Stimulated activated effector memory CD8-positive, alpha-beta T cell treated with anti-CD3 and anti-CD28 coated beads, Interleukin-12 subunit alpha, Interleukin-12 subunit beta, amount 100 ng/mL, for 72 hours (primary cell): ENCODE data around the gene GLRA3.
A peak's percentile ranks its signal among the peaks of the same experiment; 100 is the strongest.

ENCODE experiments used
- ATAC-seq: fragments of 150-1000 bp; cut with Tn5 transposase; 2 replicates; pipeline ENCODE4 v1.10.0; 2021
- DNase-seq, 2 donors: peaks; one replicate each; pipeline ENCODE4 v3.0.0; 2021 to 2022; ENCODE audit warnings: low spot score in 2 of 2
- H3K27ac Mint-ChIP-seq: one replicate; pipeline ENCODE4 v1.8.0; 2022; ENCODE audit warnings: mild to moderate bottlenecking, mixed read lengths
- H3K36me3 Mint-ChIP-seq: one replicate; pipeline ENCODE4 v1.8.0; 2022; ENCODE audit warnings: mild to moderate bottlenecking, mixed read lengths
- H3K4me1 Mint-ChIP-seq: one replicate; pipeline ENCODE4 v1.8.0; 2022; ENCODE audit warnings: mixed read lengths
- H3K4me3 Mint-ChIP-seq: one replicate; pipeline ENCODE4 v1.8.0; 2022; ENCODE audit warnings: mild to moderate bottlenecking, mixed read lengths
- H3K9me3 Mint-ChIP-seq: one replicate; pipeline ENCODE4 v1.8.0; 2022; ENCODE audit warnings: mixed read lengths

Gene GLRA3

DNA sequence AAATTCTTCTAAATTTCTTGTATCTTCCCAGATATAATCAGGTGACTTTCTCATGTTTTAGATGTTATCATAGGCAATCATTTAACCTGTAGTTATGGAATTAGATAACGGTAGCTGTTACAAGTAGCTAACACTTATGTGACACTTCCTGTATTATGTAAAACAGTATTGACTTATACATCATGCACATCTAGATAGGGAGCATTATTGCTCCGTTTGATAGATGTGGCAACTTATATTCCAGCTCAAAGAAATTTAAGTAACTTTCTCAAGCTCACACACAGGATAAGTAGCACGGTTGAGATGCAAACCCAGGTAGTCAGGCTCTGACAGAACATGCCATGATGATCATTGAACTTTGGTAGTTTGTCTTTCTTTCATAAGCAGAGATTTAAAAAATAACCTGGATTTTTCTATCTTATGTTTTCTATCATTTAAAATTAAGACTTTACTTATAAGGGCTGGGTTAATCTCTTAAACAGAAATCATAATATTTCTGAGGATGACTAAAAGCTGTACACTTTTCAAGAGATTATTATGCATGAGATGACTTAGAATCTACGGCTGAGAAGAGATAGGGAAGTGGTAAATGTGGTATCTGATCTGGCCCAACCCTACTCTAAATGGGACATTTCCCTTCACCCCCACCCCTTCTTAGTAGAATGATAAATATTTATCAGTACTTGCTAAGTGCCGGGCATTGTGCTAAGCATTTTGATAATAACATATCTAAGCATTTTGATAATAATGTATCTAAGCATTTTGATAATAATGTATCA is 237.6 kb downstream of the GLRA3 start:
- peak overlapping the region; percentile 19 for H3K4me3 Mint-ChIP-seq
- no peaks in the 10 kb centered on the region for H3K36me3 Mint-ChIP-seq
- peaks cover 4% of the 10 kb centered on the region for H3K9me3 Mint-ChIP-seq
- ATAC-seq, result peak; percentile 100
- H3K4me1 Mint-ChIP-seq, result peaks cover 6% of the 10 kb centered on the region
- no peak for DNase-seq
- peak overlapping the region; percentile 7 for H3K27ac Mint-ChIP-seq

DNA sequence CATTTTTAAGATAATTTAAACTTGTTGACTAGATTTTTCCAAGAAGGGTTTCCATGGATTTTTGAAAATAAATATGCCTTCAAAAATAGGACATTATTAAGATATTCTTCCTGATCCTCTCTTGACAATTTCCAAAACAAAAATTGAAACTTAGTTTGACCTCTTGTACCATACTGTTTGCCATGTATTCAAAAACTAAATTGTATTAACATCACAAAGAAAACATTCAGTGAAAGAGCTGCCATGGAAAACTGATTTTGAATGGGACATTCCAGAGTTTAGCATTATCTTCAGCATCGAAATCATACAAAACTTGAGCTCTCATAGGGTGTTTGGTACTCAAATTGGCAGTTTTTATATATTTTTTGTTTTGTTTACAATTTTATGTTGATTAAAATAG is 238.7 kb downstream of the GLRA3 start:
- Mint-ChIP-seq H3K4me3 (no peak overlapping the region), H3K36me3 (no peaks in the 10 kb centered on the region), H3K9me3 (peaks cover 4% of the 10 kb centered on the region), H3K27ac (no peak overlapping the region), H3K4me1 (peaks cover 6% of the 10 kb centered on the region)
- no peak for DNase-seq
- ATAC-seq, result no peak
